Ishikawa (cell line): ENCODE results near the gene LAMTOR2.

Experiments used
- CEBPB ChIP-seq: IDR thresholded peaks from 2 replicates; pipeline ENCODE4 v1.6.1; 2012
- CREB1 ChIP-seq: IDR thresholded peaks from 2 replicates; pipeline ENCODE4 v1.6.1; 2012; ENCODE audit warnings: low read depth
- EGR1 ChIP-seq: IDR thresholded peaks from 2 replicates; pipeline ENCODE4 v1.6.1; 2012
- EP300 ChIP-seq: IDR thresholded peaks from 2 replicates; pipeline ENCODE4 v1.6.1; 2012; ENCODE audit warnings: borderline replicate concordance
- FOXM1 ChIP-seq: IDR thresholded peaks from 2 replicates; pipeline ENCODE4 v1.6.1; 2012; ENCODE audit warnings: low read depth, borderline replicate concordance
- NFIC ChIP-seq: IDR thresholded peaks from 2 replicates; pipeline ENCODE4 v1.6.1; 2012
- RAD21 ChIP-seq: IDR thresholded peaks from 2 replicates; pipeline ENCODE4 v1.6.1; 2012; ENCODE audit warnings: low read depth
- TAF1 ChIP-seq: IDR thresholded peaks from 2 replicates; pipeline ENCODE4 v1.6.1; 2012; ENCODE audit warnings: low read depth, mild to moderate bottlenecking
- TCF12 ChIP-seq: IDR thresholded peaks from 2 replicates; pipeline ENCODE4 v1.6.1; 2012; ENCODE audit warnings: low read depth
- TEAD4 ChIP-seq: IDR thresholded peaks from 2 replicates; pipeline ENCODE4 v1.6.1; 2012
- YY1 ChIP-seq: IDR thresholded peaks from 2 replicates; pipeline ENCODE4 v1.6.1; 2012; ENCODE audit warnings: low read depth
- ZBTB7A ChIP-seq: IDR thresholded peaks from 2 replicates; pipeline ENCODE4 v1.6.1; 2012; ENCODE audit warnings: low read depth
- TF ChIP-seq, protein P1 (sequence below): IDR thresholded peaks from 2 replicates; pipeline ENCODE4 v1.6.1; 2012
- TF ChIP-seq, protein P2 (sequence below): IDR thresholded peaks from 2 replicates; pipeline ENCODE4 v1.6.1; 2012
- TF ChIP-seq, protein P3 (sequence below): IDR thresholded peaks from 2 replicates; pipeline ENCODE4 v1.6.1; 2012; ENCODE audit warnings: low read depth, mild to moderate bottlenecking

Gene LAMTOR2

DNA sequence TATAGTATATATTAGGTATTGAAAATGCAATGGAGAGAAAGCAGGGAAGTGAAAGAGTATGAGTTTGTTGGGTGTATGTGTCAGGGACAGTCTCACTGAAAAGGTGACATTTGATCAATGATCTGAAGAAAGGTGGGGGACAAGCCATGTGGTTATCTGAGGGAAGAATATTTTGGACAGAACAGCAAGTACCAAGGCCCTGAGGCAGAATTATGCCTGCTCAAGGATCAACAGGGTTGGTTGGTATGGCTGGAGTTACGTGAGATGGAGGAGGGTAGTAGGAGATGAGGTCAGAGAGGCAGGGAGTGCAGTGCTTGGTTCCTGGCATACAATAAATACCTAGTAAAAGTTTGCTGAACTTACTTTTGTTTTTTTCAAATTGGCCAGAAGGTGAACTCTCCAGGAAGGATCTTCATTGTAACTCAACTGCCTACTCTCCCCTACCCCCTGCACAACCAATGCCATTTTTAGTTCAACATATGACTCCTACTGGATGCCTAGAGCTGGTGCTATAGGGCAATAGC is 1.8 kb downstream of the LAMTOR2 start:
- no peak for TF ChIP-seq TCF12
- TF ChIP-seq, protein P1, sequence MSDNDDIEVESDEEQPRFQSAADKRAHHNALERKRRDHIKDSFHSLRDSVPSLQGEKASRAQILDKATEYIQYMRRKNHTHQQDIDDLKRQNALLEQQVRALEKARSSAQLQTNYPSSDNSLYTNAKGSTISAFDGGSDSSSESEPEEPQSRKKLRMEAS: no peak

DNA sequence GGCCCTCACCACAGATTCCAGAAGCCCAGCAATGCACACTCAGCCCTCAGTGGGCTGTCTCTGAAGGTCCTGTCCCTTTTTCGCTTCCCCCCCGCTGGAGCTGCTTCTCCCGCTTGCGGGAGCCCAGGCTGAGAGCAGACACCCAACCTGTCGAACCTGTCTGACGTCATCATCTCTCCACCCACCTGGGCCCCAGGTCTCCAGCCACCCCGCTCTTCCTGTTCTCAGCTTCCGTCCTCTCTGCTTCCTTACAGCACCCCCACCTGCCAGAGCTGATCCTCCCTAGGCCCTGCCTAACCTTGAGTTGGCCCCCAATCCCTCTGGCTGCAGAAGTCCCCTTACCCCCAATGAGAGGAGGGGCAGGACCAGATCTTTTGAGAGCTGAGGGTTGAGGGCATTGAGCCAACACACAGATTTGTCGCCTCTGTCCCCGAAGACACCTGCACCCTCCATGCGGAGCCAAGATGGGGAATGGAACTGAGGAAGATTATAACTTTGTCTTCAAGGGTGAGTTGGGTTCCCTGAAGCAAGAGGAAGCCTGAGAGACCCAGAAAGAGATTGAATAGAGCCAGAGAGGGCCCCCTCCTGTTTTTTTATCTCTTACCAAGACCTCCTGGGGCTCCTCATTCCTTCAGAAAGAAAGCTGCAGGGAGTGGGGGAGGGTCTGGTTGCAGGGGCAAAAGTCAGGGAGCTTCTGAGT is 6.5 kb downstream of the LAMTOR2 start, which contains the start of gene RAB25:
TSS of gene RAB25 (plus strand) at position 224 of the 700 bp plus-strand sequence. CDS start at position 465, 241 bp downstream.
- TF ChIP-seq ZBTB7A: peak; percentile 38; the same call in 1 of the 2 replicates
- peak; percentile 35; the same call in 1 of the 2 replicates for TF ChIP-seq EGR1
- TF ChIP-seq TEAD4: peak; percentile 15; the same call in 1 of the 2 replicates
- no peak; the same call in 1 of the 2 replicates for TF ChIP-seq RAD21
- TF ChIP-seq, protein P2, sequence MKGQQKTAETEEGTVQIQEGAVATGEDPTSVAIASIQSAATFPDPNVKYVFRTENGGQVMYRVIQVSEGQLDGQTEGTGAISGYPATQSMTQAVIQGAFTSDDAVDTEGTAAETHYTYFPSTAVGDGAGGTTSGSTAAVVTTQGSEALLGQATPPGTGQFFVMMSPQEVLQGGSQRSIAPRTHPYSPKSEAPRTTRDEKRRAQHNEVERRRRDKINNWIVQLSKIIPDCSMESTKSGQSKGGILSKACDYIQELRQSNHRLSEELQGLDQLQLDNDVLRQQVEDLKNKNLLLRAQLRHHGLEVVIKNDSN: 0 out of 2 replicates have a peak, but pooled peaks have one; percentile 28
- TF ChIP-seq TAF1: peak; percentile 60
- TF ChIP-seq EP300: no peak; the same call in 1 of the 2 replicates
- TF ChIP-seq YY1: no peak
- TF ChIP-seq TCF12: 0 out of 2 replicates have a peak, but pooled peaks have one; percentile 51
- TF ChIP-seq NFIC: peak; percentile 43; the same call in 1 of the 2 replicates
- peak; percentile 80 for TF ChIP-seq CREB1
- TF ChIP-seq FOXM1: no peak
- TF ChIP-seq, protein P3, sequence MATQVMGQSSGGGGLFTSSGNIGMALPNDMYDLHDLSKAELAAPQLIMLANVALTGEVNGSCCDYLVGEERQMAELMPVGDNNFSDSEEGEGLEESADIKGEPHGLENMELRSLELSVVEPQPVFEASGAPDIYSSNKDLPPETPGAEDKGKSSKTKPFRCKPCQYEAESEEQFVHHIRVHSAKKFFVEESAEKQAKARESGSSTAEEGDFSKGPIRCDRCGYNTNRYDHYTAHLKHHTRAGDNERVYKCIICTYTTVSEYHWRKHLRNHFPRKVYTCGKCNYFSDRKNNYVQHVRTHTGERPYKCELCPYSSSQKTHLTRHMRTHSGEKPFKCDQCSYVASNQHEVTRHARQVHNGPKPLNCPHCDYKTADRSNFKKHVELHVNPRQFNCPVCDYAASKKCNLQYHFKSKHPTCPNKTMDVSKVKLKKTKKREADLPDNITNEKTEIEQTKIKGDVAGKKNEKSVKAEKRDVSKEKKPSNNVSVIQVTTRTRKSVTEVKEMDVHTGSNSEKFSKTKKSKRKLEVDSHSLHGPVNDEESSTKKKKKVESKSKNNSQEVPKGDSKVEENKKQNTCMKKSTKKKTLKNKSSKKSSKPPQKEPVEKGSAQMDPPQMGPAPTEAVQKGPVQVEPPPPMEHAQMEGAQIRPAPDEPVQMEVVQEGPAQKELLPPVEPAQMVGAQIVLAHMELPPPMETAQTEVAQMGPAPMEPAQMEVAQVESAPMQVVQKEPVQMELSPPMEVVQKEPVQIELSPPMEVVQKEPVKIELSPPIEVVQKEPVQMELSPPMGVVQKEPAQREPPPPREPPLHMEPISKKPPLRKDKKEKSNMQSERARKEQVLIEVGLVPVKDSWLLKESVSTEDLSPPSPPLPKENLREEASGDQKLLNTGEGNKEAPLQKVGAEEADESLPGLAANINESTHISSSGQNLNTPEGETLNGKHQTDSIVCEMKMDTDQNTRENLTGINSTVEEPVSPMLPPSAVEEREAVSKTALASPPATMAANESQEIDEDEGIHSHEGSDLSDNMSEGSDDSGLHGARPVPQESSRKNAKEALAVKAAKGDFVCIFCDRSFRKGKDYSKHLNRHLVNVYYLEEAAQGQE: no peak
- TF ChIP-seq, protein P1: peak; percentile 76
- TF ChIP-seq CEBPB: no peak

DNA sequence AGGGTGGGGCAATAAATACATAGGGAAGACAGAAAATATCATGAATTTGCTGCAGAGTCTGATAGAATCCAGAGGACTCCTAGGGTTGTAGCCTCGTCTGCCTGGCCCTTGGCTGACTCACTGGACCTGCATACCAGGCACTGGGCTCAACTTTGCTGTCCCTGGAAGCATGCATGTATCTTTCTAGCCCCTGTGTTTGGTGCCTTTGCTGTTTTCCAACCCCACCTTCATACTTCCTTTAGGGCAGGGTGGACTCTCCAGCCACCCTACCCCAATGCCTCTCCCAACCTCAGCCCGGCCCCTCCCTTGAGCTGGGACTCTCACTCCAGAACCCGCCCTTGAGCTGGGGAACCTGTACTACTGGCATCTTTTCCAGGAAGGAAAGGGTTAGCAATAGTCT is 7.6 kb downstream of the LAMTOR2 start:
- TF ChIP-seq, protein P2: no peak
- TF ChIP-seq TAF1 (no peak), FOXM1 (no peak), YY1 (no peak), TCF12 (no peak), RAD21 (no peak), CEBPB (no peak), TEAD4 (no peak), CREB1 (no peak), ZBTB7A (no peak)
- TF ChIP-seq, protein P1: no peak
- TF ChIP-seq, protein P3: no peak

DNA sequence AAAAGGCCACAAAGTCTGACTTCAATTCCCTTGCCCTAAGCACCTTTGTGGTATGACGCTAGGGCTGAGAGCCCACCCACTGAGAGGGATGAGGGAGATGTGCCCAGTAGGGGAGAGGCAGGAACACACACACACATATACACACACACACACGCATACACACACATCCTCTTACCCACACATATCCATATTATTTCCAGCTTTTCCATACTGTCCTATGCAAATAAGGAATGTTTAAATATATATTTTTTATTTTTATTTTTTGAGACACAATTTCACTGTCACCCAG is 9.4 kb downstream of the LAMTOR2 start:
- TF ChIP-seq TAF1 (no peak), TCF12 (no peak), EP300 (no peak), FOXM1 (no peak), RAD21 (no peak), YY1 (no peak), ZBTB7A (no peak), TEAD4 (no peak)
- TF ChIP-seq, protein P3: no peak
